Left ventricle myocardium inferior (tissue), 1 donor: ENCODE measurements around the gene MIP. TPM values are rescaled to one million over a fixed set of nuclear protein-coding genes. Genes with fewer than 3 reads are reported as not detected.

Experiments used
- DNase-seq: peaks from one replicate; pipeline ENCODE4 v3.0.0-alpha.2; 2020
- H3K27ac ChIP-seq: fragments of 200-600 bp; replicated peaks from 2 replicates; pipeline ENCODE4 v1.8.0; 2021
- H3K27me3 ChIP-seq: fragments of 200-600 bp; 2 replicates; pipeline ENCODE4 v1.8.0; 2021; ENCODE audit warnings: low read depth
- H3K36me3 ChIP-seq: fragments of 200-600 bp; 2 replicates; pipeline ENCODE4 v1.8.0; 2021
- H3K4me1 ChIP-seq: fragments of 200-600 bp; 2 replicates; pipeline ENCODE4 v1.8.0; 2021
- H3K4me3 ChIP-seq: fragments of 200-600 bp; 2 replicates; pipeline ENCODE4 v1.8.0; 2021; ENCODE audit warnings: mild to moderate bottlenecking, moderate library complexity
- H3K9me3 ChIP-seq: fragments of 200-600 bp; replicated peaks from 2 replicates; pipeline ENCODE4 v1.8.0; 2021
- CTCF ChIP-seq: fragments of 200-600 bp; IDR thresholded peaks from 2 replicates; pipeline ENCODE4 v1.8.0; 2021; ENCODE audit warnings: antibody characterized with exemption, mild to moderate bottlenecking, borderline replicate concordance
- intact Hi-C: fragments of 100-400 bp; cut with micrococcal nuclease; formaldehyde crosslinking; loops from one replicate; pipeline ENCODE4 v1.11.0; 2022
- total RNA-seq: library from RNA; stranded (reverse); fragmentation: NEBNext Ultra II Directional; extraction: Animal tissue kit (Norgen Biotek cat#: 25700); gene quantifications from one replicate; pipeline ENCODE4 v1.2.1, GENCODE V29; 2021
- donor health status: DM: no; HTN: yes; CAD: no; lungs with severe emphysema.

The MIP gene
- total RNA-seq, 1 donor from 2014 or later = not detected

GRCh38 chr12:56437430-56438176, 16.9 kb downstream of the MIP start:
- Histone ChIP-seq H3K9me3 (peaks cover under 1% of the 10 kb centered on the region), H3K4me1 (no peaks in the 10 kb centered on the region), H3K4me3 (no peak overlapping the region), H3K36me3 (peaks cover 5% of the 10 kb centered on the region), H3K27ac (no peak overlapping the region), H3K27me3 (no peaks in the 10 kb centered on the region)
- TF ChIP-seq CTCF = no peak
- intact Hi-C loops = no loop called here
- DNase-seq = no peak

- TF ChIP-seq CTCF = no peak
- intact Hi-C loops = no loop called here
These were observed 19.6 kb downstream of the MIP start for GRCh38 chr12:56434828-56435227.

GRCh38 chr12:56431850-56432249, 22.6 kb downstream of the MIP start:
- H3K4me3 ChIP-seq = no peak overlapping the region
- intact Hi-C loops = no loop called here
- H3K27me3 ChIP-seq = no peaks in the 10 kb centered on the region
- H3K36me3 ChIP-seq = peaks cover 22% of the 10 kb centered on the region
- H3K4me1 ChIP-seq = no peaks in the 10 kb centered on the region
- H3K27ac ChIP-seq = no peak overlapping the region
- no peak for DNase-seq
- TF ChIP-seq CTCF = no peak
- no peaks in the 10 kb centered on the region for H3K9me3 ChIP-seq

More at GRCh38 chr12:56434828-56435227, 19.6 kb downstream of the MIP start:
- peaks cover 12% of the 10 kb centered on the region for H3K36me3 ChIP-seq
- H3K27me3 ChIP-seq = no peaks in the 10 kb centered on the region
- no peaks in the 10 kb centered on the region for H3K9me3 ChIP-seq
- no peak overlapping the region for H3K27ac ChIP-seq
- no peaks in the 10 kb centered on the region for H3K4me1 ChIP-seq
- H3K4me3 ChIP-seq = no peak overlapping the region
- no peak for DNase-seq

- TF ChIP-seq CTCF = no peak
- no peaks in the 10 kb centered on the region for H3K4me1 ChIP-seq
- H3K4me3 ChIP-seq = no peak overlapping the region
- H3K27ac ChIP-seq = no peak overlapping the region
- intact Hi-C loops = no loop called here
- peaks cover 22% of the 10 kb centered on the region for H3K36me3 ChIP-seq
- no peaks in the 10 kb centered on the region for H3K9me3 ChIP-seq
- no peaks in the 10 kb centered on the region for H3K27me3 ChIP-seq
- DNase-seq = no peak
These were observed 23.2 kb downstream of the MIP start for GRCh38 chr12:56431288-56431687.

- intact Hi-C loops = no loop called here
- H3K36me3 ChIP-seq = peaks cover 31% of the 10 kb centered on the region
- no peak overlapping the region for H3K4me3 ChIP-seq
These were observed 28.5 kb downstream of the MIP start for GRCh38 chr12:56425940-56426438.

More at GRCh38 chr12:56425940-56426438, 28.5 kb downstream of the MIP start:
- no peaks in the 10 kb centered on the region for H3K9me3 ChIP-seq
- no peak for DNase-seq
- no peak overlapping the region for H3K27ac ChIP-seq
- no peaks in the 10 kb centered on the region for H3K4me1 ChIP-seq
- no peak for TF ChIP-seq CTCF
- H3K27me3 ChIP-seq = no peaks in the 10 kb centered on the region
